Adrenal gland (tissue), 5 donors: ENCODE results near the gene FBXO21.

Experiments used
- CTCF ChIP-seq, 6 experiments: fragments of 450-650 bp in 4 of 6; fragments of 200-600 bp in 2 of 6; sonication (generic) in 1 of 6; IDR thresholded peaks; 1 replicate in 5 of 6; 2 replicates in 1 of 6; pipeline versions ENCODE4 v1.5.1 to v1.8.0; 2016 to 2021; ENCODE audit warnings: antibody characterized with exemption in 6 of 6, mild to moderate bottlenecking in 2 of 6, moderate library complexity in 1 of 6
- POLR2A ChIP-seq, 2 donors: fragments of 450-650 bp; IDR thresholded peaks; one replicate each; pipeline ENCODE4 v1.6.1; 2017; ENCODE audit warnings: antibody characterized with exemption in 2 of 2, mild to moderate bottlenecking in 2 of 2, moderate library complexity in 1 of 2
- donor health status: DM: no; HTN: no; CAD: no.

GRCh38 chr12:117120787-117121186 is 69.5 kb downstream of the FBXO21 start:
- TF ChIP-seq POLR2A (IDR thresholded peaks at IDR 0.05) (no peak), CTCF (IDR thresholded peaks at IDR 0.05) (no peak)
